ENCODE measurements around the gene DLL3.

The DLL3 gene

GRCh38 chr19:39480337-39481228 lies 18.2 kb upstream of the DLL3 start, which contains the start of gene TIMM50 (continued):
- TF ChIP-seq ZBTB20 (tag by site-specific recombination; IDR thresholded peaks at IDR 0.05) (peak; percentile 95), ZNF785 (tag by site-specific recombination; IDR thresholded peaks at IDR 0.05) (0 out of 2 replicates have a peak, but pooled peaks have one; percentile 8), YY2 (tag by site-specific recombination; IDR thresholded peaks at IDR 0.05) (peak; percentile 97), ZNF114 (tag by site-specific recombination; IDR thresholded peaks at IDR 0.05) (no peak), ZNF223 (tag by site-specific recombination; IDR thresholded peaks at IDR 0.05) (no peak), PATZ1 (tag by site-specific recombination; IDR thresholded peaks at IDR 0.05) (peak; percentile 99), ELK4 (IDR thresholded peaks at IDR 0.05; ENCODE audit: borderline replicate concordance, low read depth, low read length) (no peak), ZNF658 (tag by site-specific recombination; IDR thresholded peaks at IDR 0.05) (no peak), ZBTB49 (tag by site-specific recombination; IDR thresholded peaks at IDR 0.05; ENCODE audit: low read depth) (no peak), ZNF311 (tag by site-specific recombination; IDR thresholded peaks at IDR 0.05; ENCODE audit: borderline replicate concordance) (no peak), ZNF335 (tag by site-specific recombination; conservative IDR thresholded peaks at IDR 0.05) (peak; percentile 98), ZSCAN23 (tag by site-specific recombination; IDR thresholded peaks at IDR 0.05) (no peak), ZBTB44 (tag by site-specific recombination; IDR thresholded peaks at IDR 0.05) (peak; percentile 73; the same call in 1 of the 2 replicates), ZNF10 (tag by site-specific recombination; IDR thresholded peaks at IDR 0.05) (0 out of 2 replicates have a peak, but pooled peaks have one; percentile 11), TCF7L2 (IDR thresholded peaks at IDR 0.05; ENCODE audit: borderline replicate concordance, low read depth, low read length) (no peak), ZXDB (tag by site-specific recombination; IDR thresholded peaks at IDR 0.05) (peak; percentile 99), ZNF416 (tag by site-specific recombination; IDR thresholded peaks at IDR 0.05) (no peak), ZBTB10 (tag by site-specific recombination; IDR thresholded peaks at IDR 0.05) (peak; percentile 86), ZNF768 (tag by site-specific recombination; IDR thresholded peaks at IDR 0.05) (no peak), ZNF843 (tag by site-specific recombination; IDR thresholded peaks at IDR 0.05) (peak; percentile 68), HOXA7 (CRISPR knock-in tag; IDR thresholded peaks at IDR 0.05; ENCODE audit: borderline replicate concordance) (no peak), ZFP3 (tag by site-specific recombination; IDR thresholded peaks at IDR 0.05; ENCODE audit: low read depth) (no peak), ZNF24 (tag by site-specific recombination; IDR thresholded peaks at IDR 0.05) (peak; percentile 97), ZNF473 (tag by site-specific recombination; IDR thresholded peaks at IDR 0.05) (no peak), ZNF488 (tag by site-specific recombination; IDR thresholded peaks at IDR 0.05) (no peak), ATF2 (tag by site-specific recombination; IDR thresholded peaks at IDR 0.05; ENCODE audit: low read depth) (peak; percentile 39; the same call in 1 of the 2 replicates)
